A673 (cell line): Measurements from ENCODE around the gene TRIM29. TPM values are rescaled to one million over a fixed set of nuclear protein-coding genes. Genes with fewer than 3 reads are reported as not detected.

Experiments
- BruUV-seq: library from RNA; stranded (reverse); fragments of 400-500 nt; replicated peaks from 2 replicates; lab custom pipeline; 2021; lab: Mats Ljungman, UMichigan
- CTCF ChIA-PET: fragments of 300-600 bp; sonication (Branson Sonifier 250); formaldehyde crosslinking; loops from one replicate; lab custom pipeline; 2022; ENCODE audit warnings: antibody characterized with exemption; lab: Charles Lee
- POLR2A ChIA-PET: fragments of 300-600 bp; sonication (Branson Sonifier 250); formaldehyde crosslinking; loops from one replicate; lab custom pipeline; 2022; ENCODE audit warnings: antibody characterized with exemption; ENCODE audit not compliant: low non-redundant PET; lab: Charles Lee
- DNase-seq: peaks from one replicate; pipeline ENCODE4 v3.0.0-alpha.2; 2015; ENCODE audit warnings: low spot score
- H3K27ac ChIP-seq: fragments of 200-600 bp; sonication (generic); 2 replicates; pipeline ENCODE4 v1.5.1; 2016; ENCODE audit warnings: mixed run types, low read depth, mild to moderate bottlenecking, mixed read lengths, antibody characterized with exemption, low read length; ENCODE audit not compliant: poor library complexity, severe bottlenecking
- H3K27me3 ChIP-seq: fragments of 200-600 bp; sonication (generic); replicated peaks from 2 replicates; pipeline ENCODE4 v1.6.1; 2017; ENCODE audit warnings: mixed run types, low read depth, mild to moderate bottlenecking, mixed read lengths, antibody characterized with exemption, low read length; ENCODE audit not compliant: insufficient read depth, poor library complexity
- H3K36me3 ChIP-seq: fragments of 200-600 bp; sonication (generic); 2 replicates; pipeline ENCODE4 v1.6.1; 2016; ENCODE audit warnings: mixed run types, mild to moderate bottlenecking, mixed read lengths, antibody characterized with exemption, low read length; ENCODE audit not compliant: insufficient read depth, poor library complexity, severe bottlenecking
- H3K4me1 ChIP-seq: fragments of 200-600 bp; sonication (generic); 2 replicates; pipeline ENCODE4 v1.6.1; 2017; ENCODE audit warnings: mixed run types, mild to moderate bottlenecking, mixed read lengths, antibody characterized with exemption, low read length; ENCODE audit not compliant: insufficient read depth, poor library complexity, severe bottlenecking
- H3K4me3 ChIP-seq: fragments of 200-600 bp; sonication (generic); 2 replicates; pipeline ENCODE4 v1.5.1; 2016; ENCODE audit warnings: low read depth, mixed run types, mild to moderate bottlenecking, mixed read lengths, low read length; ENCODE audit not compliant: poor library complexity, severe bottlenecking
- H3K9me3 ChIP-seq: fragments of 200-600 bp; sonication (generic); 2 replicates; pipeline ENCODE4 v1.6.1; 2016; ENCODE audit warnings: mixed run types, low read depth, mild to moderate bottlenecking, mixed read lengths, antibody characterized with exemption, low read length; ENCODE audit not compliant: poor library complexity, severe bottlenecking
- EZH2 ChIP-seq: fragments of 200-600 bp; sonication (generic); IDR thresholded peaks from 2 replicates; pipeline ENCODE4 v1.6.1; 2017; ENCODE audit warnings: borderline replicate concordance, low read depth, mild to moderate bottlenecking, mixed read lengths, antibody characterized with exemption, low read length; ENCODE audit not compliant: poor library complexity, severe bottlenecking
- intact Hi-C: fragments of 100-400 bp; cut with micrococcal nuclease; formaldehyde crosslinking; loops from one replicate; pipeline ENCODE4 v1.10.0; 2022; ENCODE audit not compliant: unreplicated experiment
- total RNA-seq: library from RNA; stranded (reverse); gene quantifications from 2 replicates; pipeline ENCODE4 v1.2.3, GENCODE V29; 2021
- TF ChIP-seq, protein P1 (sequence below): fragments of 300-800, 200-600 bp; sonication (generic); conservative IDR thresholded peaks from 2 replicates; pipeline ENCODE4 v1.5.1; 2017; ENCODE audit warnings: low read depth, mild to moderate bottlenecking, antibody characterized with exemption, low read length, moderate library complexity, mixed read lengths

The TRIM29 gene
- total RNA-seq, 1 experiment from 2014 or later: not detected

GRCh38 chr11:120160436-120160835 lies 22.5 kb upstream of the TRIM29 start:
- Histone ChIP-seq H3K4me1 (no peaks in the 10 kb centered on the region), H3K27me3 (peaks cover 54% of the 10 kb centered on the region), H3K36me3 (no peaks in the 10 kb centered on the region), H3K9me3 (peaks cover 8% of the 10 kb centered on the region), H3K4me3 (no peak overlapping the region), H3K27ac (no peak overlapping the region)
- TF ChIP-seq, protein P1, sequence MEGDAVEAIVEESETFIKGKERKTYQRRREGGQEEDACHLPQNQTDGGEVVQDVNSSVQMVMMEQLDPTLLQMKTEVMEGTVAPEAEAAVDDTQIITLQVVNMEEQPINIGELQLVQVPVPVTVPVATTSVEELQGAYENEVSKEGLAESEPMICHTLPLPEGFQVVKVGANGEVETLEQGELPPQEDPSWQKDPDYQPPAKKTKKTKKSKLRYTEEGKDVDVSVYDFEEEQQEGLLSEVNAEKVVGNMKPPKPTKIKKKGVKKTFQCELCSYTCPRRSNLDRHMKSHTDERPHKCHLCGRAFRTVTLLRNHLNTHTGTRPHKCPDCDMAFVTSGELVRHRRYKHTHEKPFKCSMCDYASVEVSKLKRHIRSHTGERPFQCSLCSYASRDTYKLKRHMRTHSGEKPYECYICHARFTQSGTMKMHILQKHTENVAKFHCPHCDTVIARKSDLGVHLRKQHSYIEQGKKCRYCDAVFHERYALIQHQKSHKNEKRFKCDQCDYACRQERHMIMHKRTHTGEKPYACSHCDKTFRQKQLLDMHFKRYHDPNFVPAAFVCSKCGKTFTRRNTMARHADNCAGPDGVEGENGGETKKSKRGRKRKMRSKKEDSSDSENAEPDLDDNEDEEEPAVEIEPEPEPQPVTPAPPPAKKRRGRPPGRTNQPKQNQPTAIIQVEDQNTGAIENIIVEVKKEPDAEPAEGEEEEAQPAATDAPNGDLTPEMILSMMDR: no peak
- no peak for TF ChIP-seq EZH2
- POLR2A ChIA-PET: no interaction called here
- DNase-seq: no peak
- intact Hi-C loops: no loop called here
- BruUV-seq: no TSS peak
- CTCF ChIA-PET: no interaction called here

DNA sequence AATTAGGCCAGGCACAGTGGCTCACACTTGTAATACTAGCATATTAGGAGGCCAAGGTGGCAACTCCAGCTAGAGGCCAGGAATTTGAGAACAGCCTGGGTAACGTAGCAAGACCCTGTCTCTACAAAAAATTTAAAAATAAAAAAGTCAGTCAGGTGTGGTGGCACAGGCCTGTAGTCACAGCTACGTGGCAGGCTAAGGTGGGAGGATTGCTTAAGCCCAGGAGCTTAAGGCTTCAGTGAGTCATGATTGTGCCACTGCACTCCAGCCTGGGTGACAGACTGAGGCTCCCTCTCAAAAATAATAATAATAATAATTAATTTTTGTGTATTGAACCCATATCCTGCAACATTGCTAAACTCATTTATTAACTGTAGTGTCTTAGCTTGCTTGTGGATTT lies 15.3 kb upstream of the TRIM29 start:
- H3K36me3 ChIP-seq: no peaks in the 10 kb centered on the region
- ChIA-PET CTCF (no interaction called here), POLR2A (no interaction called here)
- H3K27me3 ChIP-seq: peaks cover 36% of the 10 kb centered on the region
- no TSS peak for BruUV-seq
- H3K27ac ChIP-seq: no peak overlapping the region
- no peaks in the 10 kb centered on the region for H3K4me1 ChIP-seq
- H3K9me3 ChIP-seq: no peaks in the 10 kb centered on the region
- intact Hi-C loops: no loop called here
- no peak for TF ChIP-seq EZH2
- TF ChIP-seq, protein P1: no peak
- H3K4me3 ChIP-seq: no peak overlapping the region
- DNase-seq: no peak

GRCh38 chr11:120151536-120151935 lies 13.6 kb upstream of the TRIM29 start:
- BruUV-seq: no TSS peak
- H3K36me3 ChIP-seq: no peaks in the 10 kb centered on the region
- no peak for TF ChIP-seq EZH2
- TF ChIP-seq, protein P1: no peak
- peaks cover 43% of the 10 kb centered on the region for H3K27me3 ChIP-seq
- no peak for DNase-seq
- no peak overlapping the region for H3K4me3 ChIP-seq
- H3K4me1 ChIP-seq: no peaks in the 10 kb centered on the region
- no peak overlapping the region for H3K27ac ChIP-seq
- no peaks in the 10 kb centered on the region for H3K9me3 ChIP-seq
- intact Hi-C loops: no loop called here
- POLR2A ChIA-PET: no interaction called here
- CTCF ChIA-PET: no interaction called here
